IPS-18c (cell line): ENCODE measurements around the gene INPP4B.

ENCODE experiments used
- H3K4me3 ChIP-seq: 2 replicates; pipeline ENCODE4 v1.7.0; 2013; ENCODE audit warnings: low read depth, mild to moderate bottlenecking, low read length, moderate library complexity; ENCODE audit not compliant: insufficient read depth
- H3K9me3 ChIP-seq: one replicate; pipeline ENCODE4 v1.6.1; 2013; ENCODE audit warnings: mild to moderate bottlenecking, low read length, moderate library complexity; ENCODE audit not compliant: control insufficient read depth, insufficient read depth

The INPP4B gene

DNA sequence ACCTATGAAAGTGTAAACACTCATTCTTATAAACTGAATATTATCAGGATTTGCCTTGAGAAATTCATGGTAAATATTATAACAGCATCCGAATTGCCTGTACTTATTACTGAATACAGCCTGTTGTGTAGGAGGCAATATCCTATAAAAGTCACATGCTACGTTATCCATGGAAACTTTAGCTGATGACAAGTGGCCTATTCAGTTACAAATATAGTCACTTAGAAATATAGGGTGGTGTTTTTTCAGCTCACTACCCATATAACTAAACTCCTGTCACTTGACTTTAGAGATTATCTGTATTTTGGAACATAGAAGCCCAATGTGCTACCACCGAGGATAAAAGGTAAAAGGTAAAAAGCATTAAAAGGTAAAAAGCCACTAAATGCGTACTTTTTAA lies 493.4 kb downstream of the INPP4B start:
- H3K9me3 ChIP-seq = no peaks in the 10 kb centered on the region
- no peak overlapping the region for H3K4me3 ChIP-seq

GRCh38 chr4:142351958-142352357 lies 494.1 kb downstream of the INPP4B start:
- Histone ChIP-seq H3K4me3 (no peak overlapping the region), H3K9me3 (no peaks in the 10 kb centered on the region)

DNA sequence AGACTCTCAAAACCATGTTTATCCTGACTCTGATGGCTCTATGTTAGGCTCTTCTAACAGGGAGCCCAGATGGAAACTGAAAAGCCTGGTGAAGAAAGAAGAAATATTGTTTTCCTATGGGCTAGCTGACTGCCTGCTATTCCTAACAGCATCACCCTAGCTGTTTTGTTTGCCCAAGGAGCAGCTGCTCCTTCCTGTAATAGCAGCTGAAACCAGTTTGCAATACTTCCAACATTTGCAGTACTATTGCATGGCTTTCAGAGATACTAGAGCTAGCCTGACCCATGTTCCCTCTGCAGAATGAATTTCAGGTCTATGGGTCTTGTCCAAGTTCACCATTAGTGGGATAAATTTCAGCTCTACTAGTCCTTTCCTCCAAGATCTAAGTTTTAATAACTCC lies 495.2 kb downstream of the INPP4B start:
- no peak overlapping the region for H3K4me3 ChIP-seq
- H3K9me3 ChIP-seq = no peaks in the 10 kb centered on the region

DNA sequence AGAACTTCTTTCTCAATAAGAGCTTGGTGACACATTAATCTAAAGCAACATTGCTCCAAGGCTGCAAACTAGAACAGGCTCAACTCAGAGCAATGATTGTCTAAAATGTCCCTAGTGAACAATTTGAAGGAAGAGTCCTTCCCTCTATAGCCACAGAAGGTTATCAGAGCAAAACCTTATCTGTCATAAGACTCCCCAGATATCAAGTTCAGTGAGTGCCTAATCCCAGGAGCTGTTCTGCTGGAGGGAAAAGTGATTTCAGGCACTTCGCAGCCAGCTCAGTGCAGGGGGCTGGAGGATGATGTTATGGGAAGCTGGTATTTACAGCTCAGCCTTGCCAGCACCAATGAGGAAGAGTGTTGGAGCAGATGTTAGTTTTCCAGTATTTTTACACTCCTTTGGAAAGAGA lies 497.5 kb downstream of the INPP4B start:
- no peaks in the 10 kb centered on the region for H3K9me3 ChIP-seq
- no peak overlapping the region for H3K4me3 ChIP-seq

DNA sequence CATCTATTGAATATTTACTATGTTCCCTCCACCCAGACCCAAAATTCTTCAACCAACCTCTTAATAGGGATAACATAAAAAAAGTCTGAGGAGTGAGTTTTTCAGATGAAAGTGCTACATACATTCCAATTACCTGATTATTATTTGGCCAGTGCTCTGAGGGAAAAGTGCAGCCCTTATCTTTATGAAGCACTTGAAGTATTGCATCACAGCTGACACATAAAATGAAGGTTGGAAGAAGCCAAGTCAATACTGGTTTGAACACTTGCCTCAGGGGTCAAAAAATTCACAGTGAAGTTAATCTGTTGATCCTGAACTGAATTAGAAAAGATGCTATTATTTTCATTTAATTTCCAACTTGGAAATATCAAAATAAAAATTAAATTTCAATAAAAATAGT lies 498.9 kb downstream of the INPP4B start:
- H3K4me3 ChIP-seq = no peak overlapping the region
- no peaks in the 10 kb centered on the region for H3K9me3 ChIP-seq

GRCh38 chr4:142345924-142346323 lies 500.2 kb downstream of the INPP4B start:
- no peaks in the 10 kb centered on the region for H3K9me3 ChIP-seq

GRCh38 chr4:142341268-142341667 lies 504.8 kb downstream of the INPP4B start:
- Histone ChIP-seq H3K4me3 (no peak overlapping the region), H3K9me3 (peaks cover 2% of the 10 kb centered on the region)

More at GRCh38 chr4:142345924-142346323, 500.2 kb downstream of the INPP4B start:
- H3K4me3 ChIP-seq = no peak overlapping the region

DNA sequence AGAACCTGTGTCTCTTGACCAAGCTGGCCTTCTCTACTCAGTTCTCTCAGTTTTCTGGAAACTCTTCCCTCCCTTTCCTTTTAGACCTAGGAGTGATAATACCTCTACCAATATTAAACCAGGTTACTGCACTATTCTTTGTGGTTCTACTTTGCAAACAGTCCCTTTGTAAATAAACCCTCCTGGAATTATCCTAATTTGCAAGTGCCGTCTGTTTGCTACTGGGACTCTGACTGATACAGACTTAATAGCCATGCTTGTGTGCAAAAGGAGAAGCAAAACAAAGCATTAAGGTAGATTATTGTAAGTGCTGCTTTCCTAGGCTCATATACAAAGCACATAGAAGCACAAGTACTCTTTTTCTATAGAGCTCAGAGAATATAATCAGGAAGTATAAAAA lies 507.0 kb downstream of the INPP4B start:
- Histone ChIP-seq H3K9me3 (peaks cover 3% of the 10 kb centered on the region), H3K4me3 (no peak overlapping the region)

GRCh38 chr4:142336251-142336934 lies 509.7 kb downstream of the INPP4B start:
- Histone ChIP-seq H3K4me3 (no peak overlapping the region), H3K9me3 (peaks cover 3% of the 10 kb centered on the region)

DNA sequence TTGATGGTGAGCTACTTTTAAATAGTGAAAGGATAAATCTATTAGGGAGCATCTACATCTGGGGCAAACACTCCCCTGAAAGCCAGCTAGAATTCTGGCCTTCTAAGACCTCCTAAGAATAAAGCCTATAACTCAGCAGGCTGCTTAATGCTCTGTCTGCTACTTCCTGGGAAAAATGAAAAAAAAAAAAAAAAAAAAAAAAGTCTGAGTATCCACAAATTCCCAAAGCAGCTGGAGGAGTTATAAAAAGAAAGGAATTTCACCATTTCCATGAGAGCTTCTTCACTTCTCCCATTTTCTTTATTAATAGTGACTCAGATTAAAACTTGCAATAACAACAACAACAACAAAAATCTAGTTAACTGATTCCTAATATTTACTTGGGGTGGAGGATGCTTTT lies 511.2 kb downstream of the INPP4B start:
- Histone ChIP-seq H3K4me3 (no peak overlapping the region), H3K9me3 (peaks cover 3% of the 10 kb centered on the region)

GRCh38 chr4:142331646-142332045 lies 514.5 kb downstream of the INPP4B start:
- Histone ChIP-seq H3K4me3 (no peak overlapping the region), H3K9me3 (peaks cover 3% of the 10 kb centered on the region)

DNA sequence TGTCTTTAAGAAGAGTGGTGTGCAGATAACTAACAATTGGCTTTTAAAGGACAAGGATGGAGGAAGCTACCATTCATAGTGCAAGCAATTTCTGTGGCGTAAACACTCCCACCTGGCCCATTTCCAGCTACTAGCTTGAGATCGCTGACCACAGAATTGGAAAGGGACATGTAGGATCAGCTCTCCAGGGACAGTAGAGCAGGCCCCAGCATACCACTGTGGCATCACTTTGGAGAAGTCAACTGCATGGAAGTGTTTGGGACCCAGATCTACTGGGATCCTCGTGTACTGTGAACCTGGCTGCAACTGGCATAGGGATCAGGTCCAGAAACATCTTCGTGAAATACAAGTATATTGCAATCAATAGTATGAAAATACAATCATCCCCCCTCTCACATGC lies 515.0 kb downstream of the INPP4B start:
- Histone ChIP-seq H3K4me3 (no peak overlapping the region), H3K9me3 (no peaks in the 10 kb centered on the region)

DNA sequence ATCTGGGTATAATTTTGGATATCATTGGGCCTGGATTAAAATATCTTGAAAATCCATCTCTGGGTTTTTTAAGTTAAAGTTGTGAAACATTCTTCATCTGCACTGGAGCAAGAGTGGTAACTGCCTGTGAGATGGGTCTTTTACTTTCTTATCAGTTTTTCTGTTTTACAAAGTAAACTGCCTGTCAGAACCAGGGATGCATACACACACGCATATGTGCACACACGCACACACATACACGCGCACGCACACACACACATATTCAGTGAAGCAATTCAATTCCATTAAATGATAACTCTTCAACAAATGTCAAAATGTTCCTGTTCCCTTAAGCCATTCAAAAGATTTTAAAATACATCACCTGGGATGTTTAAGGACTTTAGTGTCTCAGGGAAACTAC lies 515.8 kb downstream of the INPP4B start:
- H3K9me3 ChIP-seq = no peaks in the 10 kb centered on the region
- H3K4me3 ChIP-seq = no peak overlapping the region

- H3K9me3 ChIP-seq = no peaks in the 10 kb centered on the region
- H3K4me3 ChIP-seq = no peak overlapping the region
These were observed 516.8 kb downstream of the INPP4B start for GRCh38 chr4:142329313-142329712.

DNA sequence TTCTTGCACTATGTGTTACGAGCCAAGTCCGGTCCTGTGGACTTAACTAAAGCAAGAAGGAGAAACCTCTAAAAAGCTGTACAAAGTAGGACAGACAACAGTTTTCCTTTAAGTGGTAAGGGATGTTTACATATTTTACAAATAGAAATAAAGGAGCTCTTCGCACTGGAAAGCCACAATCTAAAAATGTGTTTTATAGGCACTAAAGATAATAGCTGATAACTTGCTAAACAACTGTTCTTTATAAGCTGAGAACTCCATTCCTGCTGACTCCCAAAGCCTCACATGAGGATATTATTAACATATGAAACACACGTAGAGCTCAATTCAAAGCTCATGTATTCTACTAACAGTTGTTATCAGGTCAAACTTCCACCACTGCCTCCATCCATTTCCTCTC lies 519.9 kb downstream of the INPP4B start:
- H3K9me3 ChIP-seq = no peaks in the 10 kb centered on the region
- no peak overlapping the region for H3K4me3 ChIP-seq

DNA sequence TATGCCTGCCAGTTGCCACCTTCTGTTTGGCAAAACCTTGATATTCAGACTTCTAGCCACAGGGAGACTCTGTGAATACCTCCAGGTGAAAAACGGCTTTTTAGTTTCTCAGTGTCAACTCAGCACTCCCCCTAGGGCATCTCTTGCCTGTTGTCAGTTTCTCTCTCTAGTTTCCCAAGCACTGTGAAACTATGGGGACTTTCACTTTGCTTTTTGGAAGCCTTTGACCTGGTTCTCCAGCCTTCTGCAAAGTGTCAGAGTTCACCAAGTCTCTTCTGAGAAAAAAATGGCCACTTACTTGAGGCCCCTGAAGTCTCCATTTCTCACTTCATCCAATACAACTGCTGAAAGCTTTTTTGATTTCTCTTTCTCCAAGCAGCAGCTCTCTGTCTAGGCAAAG lies 521.5 kb downstream of the INPP4B start:
- no peaks in the 10 kb centered on the region for H3K9me3 ChIP-seq

GRCh38 chr4:142322996-142323395 lies 523.1 kb downstream of the INPP4B start:
- Histone ChIP-seq H3K4me3 (no peak overlapping the region), H3K9me3 (no peaks in the 10 kb centered on the region)

More for the DNA sequence above, 521.5 kb downstream of the INPP4B start:
- no peak overlapping the region for H3K4me3 ChIP-seq

DNA sequence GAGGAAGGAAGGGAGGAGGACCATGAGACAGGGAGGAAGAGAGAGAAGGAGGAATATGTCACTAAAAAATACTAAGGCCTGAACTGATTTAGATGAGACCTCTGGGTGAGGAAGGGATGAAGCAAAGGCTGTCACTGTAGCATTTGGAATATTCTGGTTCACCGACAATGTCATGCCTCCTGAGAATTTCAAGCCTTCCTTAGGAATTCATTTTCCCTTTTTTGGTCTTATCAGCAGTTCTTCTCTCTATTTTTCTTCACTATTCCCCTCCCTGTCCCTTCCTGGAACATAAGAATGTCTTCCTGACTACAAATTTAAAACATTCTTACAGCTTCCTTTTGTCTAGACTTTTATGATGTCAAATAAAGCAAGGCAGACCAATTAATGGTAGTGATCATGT lies 527.8 kb downstream of the INPP4B start:
- H3K9me3 ChIP-seq = no peaks in the 10 kb centered on the region
- no peak overlapping the region for H3K4me3 ChIP-seq

GRCh38 chr4:142316913-142317312 lies 529.2 kb downstream of the INPP4B start:
- no peaks in the 10 kb centered on the region for H3K9me3 ChIP-seq
- no peak overlapping the region for H3K4me3 ChIP-seq
